ENCODE results near the gene NRG2.

Gene NRG2

DNA sequence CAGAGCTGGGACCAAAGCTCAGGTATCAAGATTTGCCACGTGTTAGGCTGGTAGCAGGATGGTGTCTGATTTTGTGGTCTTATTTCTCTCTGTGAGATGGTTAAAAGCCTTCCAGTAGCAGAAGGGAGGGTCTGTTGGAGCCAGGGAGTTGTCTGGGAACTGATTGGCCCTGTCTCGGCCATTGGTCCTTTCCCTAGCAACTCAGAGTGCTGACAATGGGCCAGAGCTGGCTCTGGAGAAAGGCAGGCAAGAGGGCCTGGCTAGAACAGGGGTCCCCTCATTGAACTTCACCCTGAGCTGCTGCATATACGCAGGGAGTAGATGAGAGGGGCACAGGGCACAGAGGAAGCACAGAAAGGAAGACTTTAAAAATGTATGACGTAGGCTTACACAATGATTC lies 154.7 kb downstream of the NRG2 start:
- H3K36me3 Mint-ChIP-seq: no peaks in the 10 kb centered on the region
- H3K9me3 Mint-ChIP-seq: no peaks in the 10 kb centered on the region
- no peak overlapping the region for H3K4me3 Mint-ChIP-seq
- peaks cover 16% of the 10 kb centered on the region for H3K4me1 Mint-ChIP-seq
- no peak for ATAC-seq
- H3K27ac Mint-ChIP-seq: no peak overlapping the region
- peaks cover 70% of the 10 kb centered on the region for H3K27me3 Mint-ChIP-seq

GRCh38 chr5:139886213-139886612 lies 156.9 kb downstream of the NRG2 start:
- no peak overlapping the region for H3K27ac Mint-ChIP-seq
- H3K4me1 Mint-ChIP-seq: peaks cover 16% of the 10 kb centered on the region

DNA sequence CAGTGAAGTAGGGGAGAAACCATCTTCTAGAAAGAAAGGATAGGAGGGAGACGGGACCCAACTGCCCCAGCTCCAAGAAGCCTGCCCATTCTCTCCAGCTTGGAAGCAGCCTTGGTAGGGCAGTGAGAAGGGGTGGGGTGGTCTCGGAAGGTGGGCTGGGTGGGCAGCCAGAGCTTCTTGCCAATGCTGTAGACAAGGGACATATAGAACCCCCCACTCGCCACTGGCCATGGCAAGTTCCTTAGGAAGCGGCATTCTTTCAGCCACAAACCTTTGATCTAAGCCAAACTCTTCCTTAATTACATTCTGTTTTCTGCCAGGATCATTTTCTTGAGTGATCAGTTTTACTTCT lies 157.3 kb downstream of the NRG2 start:
- Mint-ChIP-seq H3K27ac (no peak overlapping the region), H3K36me3 (no peaks in the 10 kb centered on the region)
- ATAC-seq: no peak

More at GRCh38 chr5:139886213-139886612, 156.9 kb downstream of the NRG2 start:
- Mint-ChIP-seq H3K27me3 (peaks cover 59% of the 10 kb centered on the region), H3K36me3 (no peaks in the 10 kb centered on the region), H3K4me3 (no peak overlapping the region), H3K9me3 (no peaks in the 10 kb centered on the region)
- no peak for ATAC-seq

DNA sequence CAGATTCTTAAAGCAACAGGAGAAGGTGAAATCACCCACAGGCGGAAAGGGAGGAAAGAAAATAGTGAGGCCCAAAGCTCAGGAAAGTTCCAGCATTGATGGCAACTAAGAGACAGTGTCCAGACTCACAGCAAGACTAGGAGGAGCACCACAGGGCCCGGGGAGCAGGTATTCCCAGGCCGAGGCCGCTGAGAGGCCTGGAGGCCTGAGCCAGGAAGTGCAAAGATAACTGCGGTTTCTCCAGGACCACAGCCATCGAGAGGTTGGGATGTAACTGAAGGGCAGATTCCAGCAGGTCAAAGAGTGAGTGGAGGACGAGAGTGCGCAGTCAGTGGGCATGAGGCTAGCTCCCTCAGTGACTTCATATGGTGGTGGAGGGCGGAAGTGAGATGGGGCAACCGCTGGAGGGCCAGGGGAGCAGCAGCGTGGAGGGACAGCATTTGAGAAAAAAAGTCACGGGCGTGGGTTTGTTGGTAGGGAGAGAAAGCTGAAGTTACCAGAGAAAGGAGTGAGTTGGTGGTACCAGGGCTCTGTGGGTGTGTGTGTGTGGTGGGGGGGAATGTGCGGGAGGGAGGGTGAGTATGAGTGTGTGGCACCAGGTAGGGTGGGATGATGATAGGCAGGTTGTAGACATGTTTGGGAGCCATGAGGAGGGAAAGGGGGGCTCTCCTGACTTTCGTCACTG lies 157.8 kb downstream of the NRG2 start:
- ATAC-seq: no peak
- peaks cover 16% of the 10 kb centered on the region for H3K4me1 Mint-ChIP-seq
- no peaks in the 10 kb centered on the region for H3K36me3 Mint-ChIP-seq
- no peak overlapping the region for H3K27ac Mint-ChIP-seq
- H3K9me3 Mint-ChIP-seq: no peaks in the 10 kb centered on the region
- H3K4me3 Mint-ChIP-seq: no peak overlapping the region
- peaks cover 57% of the 10 kb centered on the region for H3K27me3 Mint-ChIP-seq

More for the DNA sequence above, 157.3 kb downstream of the NRG2 start:
- H3K27me3 Mint-ChIP-seq: peaks cover 57% of the 10 kb centered on the region
- H3K9me3 Mint-ChIP-seq: no peaks in the 10 kb centered on the region
- no peak overlapping the region for H3K4me3 Mint-ChIP-seq
- H3K4me1 Mint-ChIP-seq: peaks cover 16% of the 10 kb centered on the region

- no peaks in the 10 kb centered on the region for H3K9me3 Mint-ChIP-seq
- no peaks in the 10 kb centered on the region for H3K36me3 Mint-ChIP-seq
- no peak for ATAC-seq
- H3K4me3 Mint-ChIP-seq: no peak overlapping the region
- H3K27me3 Mint-ChIP-seq: peaks cover 57% of the 10 kb centered on the region
- peaks cover 16% of the 10 kb centered on the region for H3K4me1 Mint-ChIP-seq
- H3K27ac Mint-ChIP-seq: no peak overlapping the region
Observed at GRCh38 chr5:139884734-139885133, 158.4 kb downstream of the NRG2 start.

DNA sequence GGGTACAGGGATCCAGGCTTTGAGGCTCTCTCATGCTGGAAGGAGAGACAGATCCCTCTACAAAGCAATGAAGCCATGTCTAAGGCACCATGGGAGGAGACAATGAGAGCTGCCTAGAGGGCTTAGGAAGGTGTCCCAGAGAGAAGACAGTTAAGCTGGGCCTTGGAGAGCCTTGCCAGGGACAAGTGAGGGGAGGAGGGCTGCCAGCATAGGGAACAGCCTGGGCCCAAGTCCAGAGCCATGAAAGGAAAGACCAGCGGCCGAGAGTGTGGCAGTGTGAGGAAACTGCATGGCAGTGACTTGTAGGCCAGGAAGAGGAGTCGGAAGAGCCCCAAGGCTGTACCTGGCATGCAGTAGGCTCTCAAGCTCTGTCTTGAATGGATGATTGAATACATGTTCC lies 159.0 kb downstream of the NRG2 start:
- no peaks in the 10 kb centered on the region for H3K36me3 Mint-ChIP-seq

DNA sequence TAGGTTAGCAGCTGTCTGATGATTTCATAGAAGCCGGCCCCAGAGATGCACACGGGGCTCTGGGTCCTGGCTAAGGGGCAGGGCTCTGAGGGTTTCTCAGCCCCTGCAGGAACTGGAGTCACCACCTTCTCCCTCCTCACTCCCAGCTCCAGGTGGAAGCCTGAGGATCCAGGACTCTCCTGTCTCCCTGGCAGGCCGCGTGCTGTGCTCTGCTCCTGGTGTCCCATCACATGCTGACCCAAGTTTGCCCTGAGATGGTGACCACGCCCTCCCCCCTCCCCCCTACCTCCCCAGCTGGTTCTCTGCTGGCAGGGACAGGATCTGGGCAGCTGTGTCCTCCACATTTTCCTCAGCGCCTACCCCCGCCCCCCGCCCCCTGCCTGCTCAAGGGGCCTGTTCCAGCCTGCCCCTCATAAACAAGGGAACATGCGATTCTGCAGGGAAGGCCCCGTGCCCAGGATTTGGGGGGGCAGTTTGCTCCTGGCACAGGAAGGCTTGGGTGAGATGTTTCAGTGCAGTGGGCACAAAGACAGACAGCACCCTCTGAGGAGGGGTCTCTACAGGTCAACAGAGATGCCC lies 160.0 kb downstream of the NRG2 start:
- H3K4me1 Mint-ChIP-seq: peaks cover 16% of the 10 kb centered on the region
- no peak overlapping the region for H3K27ac Mint-ChIP-seq
- ATAC-seq: no peak

More for the DNA sequence above, 159.0 kb downstream of the NRG2 start:
- Mint-ChIP-seq H3K27ac (no peak overlapping the region), H3K4me3 (no peak overlapping the region), H3K9me3 (no peaks in the 10 kb centered on the region), H3K27me3 (peaks cover 58% of the 10 kb centered on the region), H3K4me1 (peaks cover 16% of the 10 kb centered on the region)
- ATAC-seq: no peak

DNA sequence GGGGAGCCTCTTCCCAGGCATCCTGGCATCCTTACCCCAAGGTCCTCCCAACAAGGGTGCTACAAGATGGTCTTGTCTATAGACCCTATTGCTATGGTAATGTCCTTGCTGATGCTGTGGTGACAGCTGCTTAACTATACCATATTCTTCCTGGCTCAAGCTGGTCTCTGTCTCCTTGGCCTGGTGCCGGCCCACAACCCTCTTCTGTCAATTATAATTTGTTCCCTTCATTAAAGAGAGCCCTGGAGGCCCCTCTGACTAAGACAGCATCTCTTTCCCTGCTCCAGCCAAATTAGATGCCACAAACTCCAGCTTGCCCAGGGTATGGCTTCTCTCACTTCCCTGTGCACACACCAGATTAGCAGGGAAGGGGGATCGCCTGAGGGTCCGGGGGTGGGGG lies 160.8 kb downstream of the NRG2 start:
- Mint-ChIP-seq H3K9me3 (no peaks in the 10 kb centered on the region), H3K27ac (no peak overlapping the region), H3K4me3 (no peak overlapping the region), H3K4me1 (peaks cover 16% of the 10 kb centered on the region), H3K36me3 (no peaks in the 10 kb centered on the region), H3K27me3 (peaks cover 48% of the 10 kb centered on the region)
- no peak for ATAC-seq

More for the DNA sequence above, 160.0 kb downstream of the NRG2 start:
- no peaks in the 10 kb centered on the region for H3K9me3 Mint-ChIP-seq
- H3K36me3 Mint-ChIP-seq: no peaks in the 10 kb centered on the region
- H3K27me3 Mint-ChIP-seq: peaks cover 55% of the 10 kb centered on the region
- H3K4me3 Mint-ChIP-seq: no peak overlapping the region

DNA sequence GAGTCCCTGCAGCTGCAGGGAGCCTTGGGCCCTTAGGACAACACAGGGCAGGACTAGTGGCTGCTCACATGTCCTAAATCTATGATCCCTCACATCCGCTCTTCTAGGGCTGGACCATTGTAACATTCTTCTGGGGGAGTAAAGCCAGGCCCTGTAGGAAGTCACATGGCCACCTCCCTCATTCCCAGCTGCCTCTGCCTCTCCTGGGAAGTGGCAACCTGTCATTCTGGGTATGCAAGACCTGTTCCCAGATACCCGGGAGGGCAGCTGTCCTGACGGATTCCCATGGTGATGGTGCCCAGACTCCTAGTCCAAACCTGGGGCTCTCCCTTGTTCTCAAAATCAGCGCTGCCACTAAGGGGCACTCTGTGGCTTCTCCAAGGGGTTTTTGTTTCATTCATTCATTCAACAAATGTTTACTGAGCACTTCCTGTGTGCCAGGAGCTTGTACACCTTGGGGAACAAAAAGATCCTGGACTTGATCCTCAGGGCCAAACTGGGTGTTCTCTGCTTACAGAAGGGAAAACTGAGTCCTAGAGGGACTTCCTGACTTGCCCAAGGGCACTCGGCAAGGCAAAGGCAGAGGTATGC lies 161.9 kb downstream of the NRG2 start:
- ATAC-seq: no peak
- H3K4me3 Mint-ChIP-seq: no peak overlapping the region
- H3K27ac Mint-ChIP-seq: no peak overlapping the region
- no peaks in the 10 kb centered on the region for H3K9me3 Mint-ChIP-seq
- peaks cover 13% of the 10 kb centered on the region for H3K4me1 Mint-ChIP-seq
- H3K36me3 Mint-ChIP-seq: no peaks in the 10 kb centered on the region
- H3K27me3 Mint-ChIP-seq: peaks cover 41% of the 10 kb centered on the region

DNA sequence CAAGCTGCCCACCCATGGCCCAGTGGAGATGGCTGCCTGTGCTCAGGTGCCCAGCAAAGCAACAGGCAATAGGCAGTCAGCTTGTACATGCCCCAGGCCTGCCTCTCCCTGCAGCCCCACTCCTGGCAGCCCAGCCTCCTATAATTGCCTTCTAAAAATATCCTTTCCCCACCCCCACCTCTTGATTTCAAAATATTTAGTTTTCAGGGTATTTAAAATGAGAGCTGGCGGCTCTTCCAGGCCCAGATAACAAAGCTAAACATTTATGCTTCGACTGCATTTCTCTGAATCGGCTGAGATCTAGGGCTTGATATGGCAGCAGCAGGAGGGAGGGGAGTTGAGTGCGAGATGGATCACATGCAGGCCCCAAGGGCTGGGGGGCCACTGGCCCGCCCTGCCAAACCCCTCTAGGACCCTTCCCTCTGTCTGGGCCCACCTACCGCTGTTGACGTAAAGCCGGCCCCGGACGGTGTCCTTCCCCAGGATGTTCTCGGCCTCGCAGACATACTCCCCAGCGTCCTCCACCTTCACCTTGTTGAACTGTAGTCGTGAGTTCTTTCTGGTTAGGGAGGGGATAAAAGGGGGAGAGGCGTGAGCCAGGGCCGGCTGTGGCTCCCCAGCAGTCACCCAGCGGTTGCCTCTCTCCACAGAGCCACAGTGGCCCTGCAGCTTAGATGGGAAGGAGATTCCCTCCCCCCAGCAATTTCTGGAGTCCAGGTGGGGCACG lies 162.5 kb downstream of the NRG2 start:
- Mint-ChIP-seq H3K4me3 (no peak overlapping the region), H3K27ac (no peak overlapping the region), H3K36me3 (no peaks in the 10 kb centered on the region), H3K4me1 (peaks cover 7% of the 10 kb centered on the region), H3K9me3 (no peaks in the 10 kb centered on the region), H3K27me3 (peaks cover 35% of the 10 kb centered on the region)
- ATAC-seq: no peak

DNA sequence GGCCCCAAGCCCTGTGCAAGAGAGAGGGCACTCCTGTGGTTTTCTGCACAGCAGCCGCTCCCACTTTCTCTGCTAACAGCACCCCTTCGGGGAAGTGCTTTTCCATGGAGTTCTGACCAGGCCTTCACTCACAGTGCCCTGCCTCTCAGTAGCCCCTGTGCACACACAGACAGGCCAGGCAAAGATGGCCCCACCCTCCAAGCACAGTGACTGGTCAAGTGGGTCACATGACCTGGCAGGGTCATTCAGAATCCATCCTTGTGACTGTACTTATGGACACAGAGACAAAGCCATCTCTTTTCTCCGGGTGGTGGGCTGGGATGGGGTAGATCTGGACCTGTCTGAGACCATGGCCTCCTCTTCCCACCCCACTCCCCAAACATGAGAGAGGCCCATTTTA lies 165.0 kb downstream of the NRG2 start:
- Mint-ChIP-seq H3K4me1 (no peaks in the 10 kb centered on the region), H3K9me3 (no peaks in the 10 kb centered on the region), H3K4me3 (no peak overlapping the region), H3K36me3 (no peaks in the 10 kb centered on the region), H3K27ac (no peak overlapping the region), H3K27me3 (peaks cover 30% of the 10 kb centered on the region)
- ATAC-seq: no peak

GRCh38 chr5:139877129-139877597 lies 165.9 kb downstream of the NRG2 start:
- H3K27ac Mint-ChIP-seq: no peak overlapping the region
- ATAC-seq: no peak

DNA sequence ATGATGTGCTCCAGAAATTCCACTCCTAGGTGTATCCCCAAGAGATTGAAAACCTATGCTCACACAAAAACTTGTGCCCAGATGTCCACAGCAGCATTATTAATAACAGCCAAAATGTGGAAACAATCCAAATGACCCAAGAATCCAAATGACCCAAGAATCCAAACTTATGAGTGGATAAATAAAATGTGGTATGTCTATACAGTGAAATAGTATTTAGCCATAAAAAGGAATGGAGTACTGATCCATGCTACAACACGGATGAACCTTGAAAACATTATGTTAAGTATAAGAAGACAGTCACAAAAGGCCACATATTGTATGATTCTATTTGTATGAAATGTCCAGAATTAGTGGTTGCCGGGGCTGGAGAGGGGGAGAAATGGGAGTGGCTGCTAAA lies 167.1 kb downstream of the NRG2 start:
- Mint-ChIP-seq H3K9me3 (no peaks in the 10 kb centered on the region), H3K27ac (no peak overlapping the region), H3K4me1 (no peaks in the 10 kb centered on the region), H3K27me3 (peaks cover 44% of the 10 kb centered on the region), H3K4me3 (no peak overlapping the region), H3K36me3 (no peaks in the 10 kb centered on the region)
- no peak for ATAC-seq

More at GRCh38 chr5:139877129-139877597, 165.9 kb downstream of the NRG2 start:
- H3K4me1 Mint-ChIP-seq: no peaks in the 10 kb centered on the region
- H3K27me3 Mint-ChIP-seq: peaks cover 40% of the 10 kb centered on the region
- no peaks in the 10 kb centered on the region for H3K9me3 Mint-ChIP-seq
- H3K4me3 Mint-ChIP-seq: no peak overlapping the region
- no peaks in the 10 kb centered on the region for H3K36me3 Mint-ChIP-seq

DNA sequence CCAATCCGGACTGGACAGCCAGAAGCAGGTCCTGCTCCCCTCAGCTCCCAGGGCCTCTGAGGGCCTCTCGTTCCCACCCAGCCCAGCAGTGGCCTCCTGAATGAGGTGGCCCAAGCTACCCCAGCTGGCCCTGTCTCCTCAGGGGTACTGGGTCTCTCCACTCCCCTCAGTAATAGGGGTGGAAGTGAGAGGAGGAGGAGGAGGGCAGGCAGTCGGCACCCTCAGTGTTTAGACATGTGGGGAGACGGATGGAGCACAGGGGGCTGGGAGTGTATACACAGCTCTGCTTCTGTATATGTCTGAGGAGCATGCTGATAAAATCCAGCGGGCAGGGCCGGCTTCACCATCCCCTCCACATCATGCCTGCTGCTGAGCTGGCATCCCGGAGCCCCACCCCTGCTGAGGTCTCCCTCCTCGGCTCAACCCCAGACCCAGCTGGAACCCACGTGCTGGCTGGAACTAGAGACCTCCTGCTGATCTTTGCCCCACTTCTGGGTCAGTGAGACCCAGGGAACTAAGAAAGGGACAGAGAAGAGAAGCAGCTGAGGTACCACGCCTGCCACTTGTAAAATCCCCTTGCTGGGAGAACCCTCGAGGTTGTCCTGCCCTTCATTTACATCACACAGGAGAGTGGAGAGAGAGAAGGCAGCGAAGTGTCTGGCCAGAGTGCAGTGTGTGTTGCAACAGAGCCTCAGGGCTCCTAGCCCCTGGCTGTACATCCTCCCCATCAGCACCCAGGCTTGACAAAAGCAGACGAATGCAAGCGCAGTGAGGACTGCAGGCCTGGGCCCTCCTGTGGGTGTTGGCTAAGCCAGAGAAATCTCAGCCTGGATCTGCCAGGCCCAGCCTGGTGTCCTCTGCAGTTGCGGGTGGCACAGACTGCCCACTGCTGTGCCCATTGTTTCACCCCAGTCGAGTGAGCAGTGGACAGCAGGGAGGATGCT lies 170.0 kb downstream of the NRG2 start:
- Mint-ChIP-seq H3K36me3 (no peaks in the 10 kb centered on the region), H3K27ac (no peak overlapping the region), H3K27me3 (peaks cover 41% of the 10 kb centered on the region), H3K4me1 (no peaks in the 10 kb centered on the region), H3K9me3 (no peaks in the 10 kb centered on the region), H3K4me3 (no peak overlapping the region)
- ATAC-seq: no peak

Data from stimulated activated memory B cell treated with anti-CD40 and anti-IgM and Interleukin-4, amounts not matched to agents 10 μg/mL and 1 μg/mL and 100 μg/mL, for 72 hours (primary cell).